GM18951 (cell line): ENCODE results near the gene KLHL26.
"Not testable (repeated sequence)": the region's sequence is repeated elsewhere in the genome, so short reads cannot be mapped to it uniquely, and the experiment has no call there.

ENCODE experiments used
- POLR2A ChIP-seq: IDR thresholded peaks from 4 replicates; pipeline ENCODE4 v1.6.1; 2011; ENCODE audit warnings: mild to moderate bottlenecking; ENCODE audit not compliant: insufficient read length, insufficient read depth; ENCODE audit errors: extremely low read depth
- in situ Hi-C: fragments of 300-500 bp; cut with MboI; formaldehyde crosslinking; loops from one replicate; pipeline ENCODE4 v1.12.0; 2022; ENCODE audit warnings: low sequenced_read_pairs, mixed read lengths, inconsistent platforms; ENCODE audit not compliant: unreplicated experiment

KLHL26 gene

DNA sequence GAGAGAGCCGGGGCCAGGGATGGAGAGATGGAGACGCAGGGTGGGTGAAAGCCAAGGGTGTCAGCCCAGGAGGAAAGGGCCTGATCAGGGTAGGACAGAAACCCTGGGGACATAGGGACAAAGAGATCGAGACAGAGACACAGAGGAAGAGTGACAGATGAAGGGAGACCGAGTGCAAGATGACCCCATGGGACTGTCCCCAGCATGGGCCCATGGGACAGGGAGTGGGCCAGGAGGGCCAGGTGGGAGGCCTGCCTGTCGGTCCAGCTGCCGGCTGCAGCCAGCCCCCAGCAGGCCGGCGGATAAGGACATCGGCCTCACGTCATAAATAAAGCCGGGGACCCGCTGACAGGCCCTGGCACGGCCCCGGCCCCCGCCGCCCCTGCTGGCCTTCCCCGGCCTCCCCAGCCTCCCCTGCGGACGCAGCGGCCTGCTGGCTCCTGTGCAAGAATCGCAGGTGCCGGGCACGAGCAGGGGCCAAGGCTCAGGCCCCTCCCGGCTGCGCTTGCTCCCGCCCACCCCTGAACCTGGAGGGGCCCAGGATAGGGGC lies 41.9 kb upstream of the KLHL26 start:
- no peak for TF ChIP-seq POLR2A
- in situ Hi-C loops, result no loop called here

DNA sequence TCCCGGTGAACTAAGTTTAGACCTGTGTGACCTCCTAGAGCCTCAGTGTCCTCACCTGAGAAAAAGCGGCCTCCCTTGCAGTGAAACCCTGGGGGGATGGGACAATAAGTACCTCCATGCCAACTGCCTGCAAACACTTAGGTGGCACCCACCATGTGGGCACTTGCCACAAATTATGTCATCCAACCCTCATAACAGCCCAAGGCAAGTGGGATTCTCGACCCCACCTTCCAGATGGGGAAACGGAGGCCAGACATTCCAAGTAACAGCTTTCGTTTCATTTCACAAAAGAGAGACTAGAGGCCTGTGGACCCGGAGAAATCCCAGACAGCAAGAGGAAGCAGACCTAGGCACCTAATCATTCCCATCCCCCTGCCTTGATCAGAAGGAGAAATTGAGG lies 41.4 kb upstream of the KLHL26 start:
- in situ Hi-C loops, result no loop called here
- TF ChIP-seq POLR2A, result no peak

DNA sequence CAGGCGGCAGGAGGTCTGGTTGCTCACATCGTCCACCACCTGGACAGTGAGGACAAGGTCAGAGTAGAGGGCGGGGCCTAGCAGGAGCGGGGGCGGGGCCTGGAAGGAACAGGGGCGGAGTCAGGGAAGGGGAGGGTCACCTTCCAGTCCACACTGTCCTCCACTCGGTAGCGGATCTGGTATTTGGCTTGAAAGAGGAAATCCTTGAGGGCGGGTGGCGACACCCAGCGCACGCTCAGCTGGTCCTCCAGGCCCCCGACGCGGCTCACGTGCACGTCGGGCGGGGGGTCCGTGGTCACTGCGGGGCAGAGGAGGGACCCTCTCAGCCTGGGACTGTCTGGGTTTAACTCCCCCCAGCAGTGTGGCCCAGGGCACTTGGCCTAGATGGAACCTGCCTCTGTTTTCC lies 40.1 kb upstream of the KLHL26 start:
- in situ Hi-C loops, result no loop called here
- no peak for TF ChIP-seq POLR2A

DNA sequence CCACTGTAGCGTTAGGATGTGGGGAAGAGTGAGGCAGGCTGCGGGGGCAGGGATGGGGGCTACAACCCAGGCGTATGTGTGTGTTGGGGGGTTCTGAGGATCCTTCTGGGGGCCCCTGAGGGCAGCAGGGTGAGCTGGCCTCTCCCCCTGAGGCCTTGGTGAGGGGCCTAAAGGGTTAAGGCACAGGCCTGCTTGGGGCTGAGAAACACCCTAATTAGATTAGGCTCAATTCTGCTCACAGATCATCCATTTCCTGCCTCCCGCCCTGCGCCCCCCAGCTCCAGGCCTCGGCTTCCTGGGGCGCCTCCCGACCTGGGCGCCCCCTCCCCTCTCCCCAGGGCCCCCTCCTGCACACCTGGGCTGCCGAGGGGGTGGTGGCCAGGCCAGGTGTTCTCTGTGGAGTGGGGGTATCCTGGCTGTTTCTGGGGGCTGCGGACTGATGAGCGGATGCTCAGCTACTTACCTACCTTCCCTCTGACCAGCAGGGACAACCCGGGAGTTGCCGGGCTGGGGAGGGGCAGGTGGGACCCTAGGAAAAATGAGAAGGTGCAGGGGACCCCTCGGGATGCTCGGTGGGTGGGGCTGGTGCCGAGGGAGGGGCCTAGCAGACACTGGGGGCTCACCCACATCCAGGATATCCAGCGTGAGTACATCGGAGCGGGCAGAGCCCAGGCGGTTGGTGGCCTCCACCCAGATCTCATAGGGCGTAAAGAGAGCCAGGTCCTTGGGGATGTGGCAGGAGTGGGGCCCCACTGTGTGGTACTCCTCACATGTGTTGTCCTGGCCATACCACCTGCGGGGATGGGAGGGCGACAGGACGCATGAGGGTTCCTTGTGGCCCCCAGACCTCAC lies 38.8 kb upstream of the KLHL26 start:
- no peak for TF ChIP-seq POLR2A
- in situ Hi-C loops, result no loop called here

DNA sequence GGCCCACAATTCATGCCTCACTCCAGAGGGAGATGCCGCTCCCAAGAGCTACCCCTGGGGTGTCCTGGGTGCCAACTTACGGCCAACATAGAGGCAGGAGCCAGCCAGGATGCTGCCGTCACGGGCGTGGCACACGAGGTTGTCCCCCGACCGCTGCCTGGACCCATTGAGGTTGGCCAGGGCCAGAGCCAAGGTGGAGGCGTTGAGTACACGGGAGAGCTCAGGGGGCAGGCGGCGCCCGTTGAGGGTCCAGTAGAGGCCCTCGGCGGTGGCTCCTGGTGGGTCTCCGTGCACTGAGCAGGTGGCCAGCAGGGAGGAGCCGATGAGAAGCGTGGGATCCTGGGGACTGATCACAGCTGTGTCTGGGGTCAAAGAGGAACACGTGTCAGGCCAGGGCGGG lies 37.3 kb upstream of the KLHL26 start:
- in situ Hi-C loops, result no loop called here
- no peak for TF ChIP-seq POLR2A

DNA sequence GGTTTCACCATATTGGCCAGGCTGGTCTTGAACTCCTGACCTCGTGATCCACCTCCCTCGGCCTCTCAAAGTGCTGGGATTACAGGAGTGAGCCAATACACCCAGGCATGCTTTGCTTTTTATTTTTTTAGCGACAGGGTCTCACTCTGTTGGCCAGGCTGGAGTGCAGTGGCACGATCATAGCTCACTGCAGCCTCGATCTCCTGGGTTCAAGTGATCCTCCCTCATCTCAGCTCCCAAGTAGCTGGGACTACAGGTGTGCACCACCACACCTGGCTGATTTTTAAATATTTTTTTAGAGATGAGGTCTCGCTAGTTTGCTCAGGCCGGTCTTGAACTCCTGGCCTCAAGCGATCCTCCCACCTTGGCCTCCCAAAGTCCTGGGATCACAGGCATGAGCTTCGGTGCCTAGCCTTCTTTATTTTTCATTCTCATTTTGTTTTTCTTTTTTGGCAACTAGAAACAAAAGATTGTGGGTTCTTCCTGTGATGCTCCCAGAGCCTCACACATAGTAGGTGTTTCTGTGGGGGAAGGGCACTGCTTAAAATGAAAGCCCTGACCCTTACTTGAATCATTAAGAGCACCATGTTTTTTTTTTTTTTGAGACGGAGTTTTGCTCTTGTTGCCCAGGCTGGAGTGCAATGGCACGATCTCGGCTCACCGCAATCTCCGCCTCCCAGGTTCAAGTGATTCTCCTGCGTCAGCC lies 36.0 kb upstream of the KLHL26 start:
- in situ Hi-C loops, result not testable (repeated sequence)

DNA sequence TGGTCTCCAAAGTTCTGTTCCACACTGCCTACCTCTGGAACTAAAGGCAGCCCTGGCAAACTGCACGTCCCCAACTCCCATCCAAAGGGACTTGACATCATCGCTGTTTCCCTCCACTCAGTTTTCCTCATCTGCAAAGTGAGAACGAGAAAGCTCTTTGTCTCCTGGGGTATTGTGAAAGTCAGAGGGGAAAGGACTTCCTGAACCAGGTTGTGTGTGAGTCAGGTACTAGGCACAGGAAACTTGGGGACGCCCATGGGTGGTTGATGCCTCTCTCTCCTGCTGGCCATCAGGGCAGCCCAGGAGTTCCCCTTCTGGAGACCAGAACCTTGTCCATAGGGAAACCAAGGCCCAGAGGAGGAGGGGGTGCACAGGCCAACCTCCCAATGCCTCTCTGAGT lies 35.0 kb upstream of the KLHL26 start:
- TF ChIP-seq POLR2A, result no peak
- in situ Hi-C loops, result no loop called here

DNA sequence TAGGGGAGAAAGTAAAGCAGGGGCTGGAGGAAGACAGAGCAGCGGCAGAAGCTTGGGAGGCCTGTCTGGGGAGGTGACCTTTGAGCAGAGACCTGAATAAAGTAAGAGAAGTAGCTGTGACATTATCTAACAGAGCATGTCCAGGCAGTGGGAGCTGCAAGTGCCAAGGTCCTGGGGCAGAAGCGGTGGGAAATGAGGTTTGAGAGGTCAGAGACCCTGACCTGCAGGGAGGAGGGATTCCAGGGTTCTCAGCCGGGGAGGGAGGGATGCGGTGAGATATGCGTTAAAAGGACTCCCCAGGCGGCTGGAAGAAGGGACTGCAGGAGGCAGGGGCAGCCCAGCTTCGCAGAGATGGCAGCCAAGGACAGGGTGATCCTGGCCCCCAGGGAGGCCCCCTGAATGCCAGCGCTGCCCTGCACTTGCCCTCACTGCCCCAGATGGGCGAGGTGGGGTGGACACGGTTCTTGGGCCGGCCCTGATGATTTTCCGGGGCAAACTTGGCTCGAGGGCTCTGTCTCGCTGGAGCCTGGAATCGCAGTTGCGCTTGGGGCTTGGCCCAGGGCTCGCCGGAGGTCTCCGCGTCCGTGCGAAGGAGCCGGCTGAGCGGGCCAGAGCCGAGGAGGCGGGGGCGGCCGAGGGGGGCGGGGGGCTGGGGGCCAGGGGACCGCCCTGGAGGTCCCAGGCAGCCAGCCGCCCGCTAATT lies 33.4 kb upstream of the KLHL26 start:
- TF ChIP-seq POLR2A, result no peak
- in situ Hi-C loops, result no loop called here

DNA sequence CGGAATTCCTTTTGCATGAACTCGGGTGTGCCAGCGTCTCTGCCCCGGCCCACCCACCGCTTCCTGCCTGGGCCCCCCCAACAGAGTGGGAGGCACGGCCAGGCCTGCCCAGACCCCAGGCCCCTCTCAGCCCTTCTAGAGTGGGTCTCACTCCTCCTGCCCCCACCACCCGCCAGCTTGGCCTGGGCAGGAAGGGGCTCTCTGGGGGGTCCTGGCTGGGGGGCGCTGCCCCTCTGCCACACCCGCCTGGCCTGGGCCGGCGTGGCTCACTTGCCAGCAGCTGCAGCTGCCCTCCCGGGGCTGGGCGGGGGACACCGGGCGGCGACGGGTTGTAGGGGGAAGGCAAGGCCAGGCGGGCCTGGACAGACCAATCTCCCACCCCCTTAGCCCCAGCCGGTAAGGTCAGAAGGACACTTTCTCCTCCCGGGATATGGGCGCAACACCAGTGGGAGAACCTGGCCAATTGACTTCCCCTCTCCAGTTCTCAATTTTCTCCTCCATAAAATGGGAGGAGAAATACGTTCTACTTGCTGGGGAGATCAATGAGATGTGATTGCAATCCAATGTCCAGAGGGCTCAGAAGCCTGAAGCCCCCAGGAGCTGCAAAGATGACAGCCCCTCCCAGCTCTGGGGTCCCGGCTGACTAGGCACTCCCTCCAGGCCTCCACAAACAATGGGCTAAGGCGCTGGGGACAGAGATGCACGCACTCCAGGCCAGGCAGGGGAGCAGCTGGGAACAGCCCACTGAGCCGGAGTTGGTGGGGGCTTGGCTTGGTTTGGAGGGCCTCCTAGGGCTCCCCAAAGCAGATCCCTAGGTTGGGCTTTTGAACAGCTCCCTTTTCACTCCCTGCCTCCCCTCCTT lies 32.6 kb upstream of the KLHL26 start:
- TF ChIP-seq POLR2A, result no peak
- in situ Hi-C loops, result no loop called here

DNA sequence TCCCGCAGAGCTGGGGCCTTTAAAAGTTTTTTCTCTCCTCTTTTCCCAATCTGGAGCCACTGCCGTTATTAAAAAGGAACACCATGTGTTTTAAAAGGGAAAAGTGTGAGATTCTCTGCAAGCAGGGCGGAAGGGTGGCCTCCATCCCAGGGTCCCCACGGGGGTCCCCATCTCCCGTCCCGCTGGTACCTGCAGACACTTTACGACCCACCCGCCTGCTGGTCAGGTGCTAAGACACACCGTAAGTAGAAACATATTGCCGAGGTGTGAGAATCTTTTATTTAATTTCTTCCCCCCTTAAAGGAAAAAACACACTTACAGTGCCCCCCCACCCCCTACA lies 32.0 kb upstream of the KLHL26 start:
- in situ Hi-C loops, result no loop called here
- no peak for TF ChIP-seq POLR2A

DNA sequence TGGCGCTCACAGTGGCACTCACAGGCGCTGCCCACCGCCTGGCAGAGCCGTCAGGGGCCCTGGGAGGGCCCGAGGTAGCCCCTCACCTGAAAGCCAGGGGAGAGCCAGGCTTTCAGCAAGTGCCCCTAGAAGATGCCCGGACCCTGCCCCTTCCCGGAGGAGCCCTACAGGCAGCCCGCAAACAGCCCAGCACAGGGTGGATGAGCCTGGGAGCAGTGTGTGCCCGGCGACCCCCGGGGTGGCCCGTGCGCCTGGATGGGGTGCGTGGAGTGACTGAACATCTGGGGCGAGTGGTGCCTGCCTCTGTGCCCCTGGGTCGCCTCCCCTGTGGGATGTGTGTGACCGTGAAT lies 31.7 kb upstream of the KLHL26 start:
- in situ Hi-C loops, result no loop called here

DNA sequence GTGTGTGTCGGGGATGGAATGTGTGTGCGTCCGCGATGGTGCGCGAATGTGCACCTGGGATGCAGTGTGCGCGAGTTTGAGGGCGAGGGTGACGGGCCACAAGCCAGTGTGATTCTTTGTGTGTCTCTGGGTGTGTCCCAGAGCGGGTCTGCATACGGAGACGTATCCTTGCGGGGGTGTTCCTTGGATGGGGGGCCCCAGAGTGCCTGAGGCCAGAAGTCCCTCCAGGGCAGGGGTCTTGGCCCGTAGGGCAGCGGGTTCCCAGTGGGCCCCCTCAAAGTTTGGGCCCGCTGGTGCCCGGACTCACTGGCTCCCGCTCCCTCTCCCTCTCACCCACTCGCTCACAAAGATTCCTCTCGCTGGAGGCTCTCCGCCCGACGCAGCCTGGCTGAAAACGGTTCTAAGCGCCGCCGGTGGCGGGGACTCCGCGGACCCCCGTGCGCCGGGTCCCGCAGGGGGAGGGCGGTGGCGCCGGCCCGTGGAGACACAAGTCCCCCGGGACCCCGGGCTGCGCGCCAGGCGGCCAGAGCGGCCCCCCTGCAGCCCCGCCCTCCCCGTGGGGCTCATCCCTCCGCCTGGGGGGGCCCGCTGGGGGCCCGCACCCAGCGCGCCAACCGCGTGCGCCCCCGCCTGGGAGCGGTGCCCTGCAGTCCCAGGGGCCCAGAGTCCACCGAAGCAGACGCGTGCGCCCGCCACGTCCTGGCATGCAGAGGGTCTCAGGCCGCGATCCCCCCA lies 31.1 kb upstream of the KLHL26 start:
- in situ Hi-C loops, result no loop called here
- no peak for TF ChIP-seq POLR2A

More for the DNA sequence above, 31.7 kb upstream of the KLHL26 start:
- TF ChIP-seq POLR2A, result no peak
